A549 (cell line): ENCODE measurements around the gene SLC6A19.

ENCODE experiments used
- CBX8 ChIP-seq: fragments of 200-600 bp; sonication (generic); IDR thresholded peaks from 2 replicates; pipeline ENCODE4 v1.6.1; 2016
- MAZ ChIP-seq: fragments of 150-350 bp; IDR thresholded peaks from 2 replicates; pipeline ENCODE4 v1.6.1; 2014; ENCODE audit warnings: antibody characterized with exemption, low read depth, low read length, borderline replicate concordance

DNA sequence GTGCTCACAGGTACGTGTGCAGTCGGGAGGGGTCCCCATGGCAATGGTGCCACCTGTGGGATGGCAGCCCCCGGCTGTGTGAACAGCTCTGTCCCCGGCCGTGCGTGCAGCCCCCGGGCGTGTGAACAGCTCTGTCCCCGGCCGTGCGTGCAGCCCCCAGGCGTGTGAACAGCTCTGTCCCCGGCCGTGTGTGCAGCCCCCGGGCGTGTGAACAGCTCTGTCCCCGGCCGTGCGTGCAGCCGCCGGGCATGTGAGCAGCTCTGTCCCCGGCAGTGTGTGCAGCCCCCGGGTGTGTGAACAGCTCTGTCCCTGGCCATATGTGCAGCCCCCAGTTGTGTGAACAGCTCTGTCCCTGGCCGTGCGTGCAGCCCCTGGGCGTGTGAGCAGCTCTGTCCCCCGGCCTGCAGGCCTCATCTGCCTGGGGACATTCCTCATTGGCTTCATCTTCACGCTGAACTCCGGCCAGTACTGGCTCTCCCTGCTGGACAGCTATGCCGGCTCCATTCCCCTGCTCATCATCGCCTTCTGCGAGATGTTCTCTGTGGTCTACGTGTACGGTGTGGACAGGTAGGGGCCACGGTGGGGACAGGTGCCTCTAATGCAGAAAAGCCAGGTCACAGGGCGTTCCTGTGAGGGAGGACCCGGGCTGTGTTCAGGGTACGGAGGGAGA lies 17.8 kb downstream of the SLC6A19 start:
- no peak for TF ChIP-seq MAZ
- TF ChIP-seq CBX8 = no peak
